ENCODE results near the gene NSUN6. TPM values are rescaled to one million over a fixed set of nuclear protein-coding genes. Genes with fewer than 3 reads are reported as not detected.

Gene NSUN6
- polyA plus RNA-seq, 3 donors = 1.2 to 5.1 (median 3.1) TPM

DNA sequence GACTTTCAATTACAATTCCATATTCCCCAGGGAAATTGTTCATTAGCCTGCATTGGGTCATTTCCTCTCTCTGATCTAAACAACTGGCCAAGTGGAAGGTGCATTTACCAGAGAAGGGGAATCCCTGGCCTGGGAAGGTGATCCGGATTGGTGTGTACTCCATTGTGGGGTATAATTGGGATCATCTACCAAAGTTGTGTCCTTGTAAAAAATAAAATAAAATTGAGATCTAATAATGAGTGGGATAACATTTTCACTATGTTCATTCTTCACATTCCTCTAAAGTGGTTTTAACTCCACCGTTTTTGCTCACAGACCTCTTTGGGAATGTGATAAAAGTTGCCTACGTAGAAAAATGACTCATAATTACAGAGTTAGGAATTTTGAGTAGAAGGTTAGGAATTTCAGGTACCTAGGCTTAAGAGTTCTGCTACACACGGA is 30.6 kb upstream of the NSUN6 start:
- H3K9me3 ChIP-seq (replicated peaks in 1 of 2; ENCODE audit: control insufficient read depth in 1 of 2, insufficient read depth in 1 of 2, low read length in 2 of 2) = no peaks in the 10 kb centered on the region
- no CpG with 5 or more reads among the region's 4 CpGs for WGBS (ENCODE audit: insufficient coverage)
- no peaks in the 10 kb centered on the region for H3K4me1 ChIP-seq (ENCODE audit: control insufficient read depth in 1 of 2, insufficient read depth in 2 of 2, low read length in 2 of 2)
- H3K4me3 Mint-ChIP-seq = no peak overlapping the region
- H3K4me3 ChIP-seq (replicated peaks in 1 of 3; ENCODE audit: low read depth in 2 of 3, low read length in 3 of 3) = no peak overlapping the region
- H3K27ac Mint-ChIP-seq = no peak overlapping the region
- peaks cover 10 to 15% of the 10 kb centered on the region in 2 donors for H3K36me3 Mint-ChIP-seq
- no peaks in the 10 kb centered on the region for H3K4me1 Mint-ChIP-seq
- no peaks in the 10 kb centered on the region for H3K9me3 Mint-ChIP-seq
- intact Hi-C loops (cut with micrococcal nuclease) = no loop called here
- H3K79me2 ChIP-seq (ENCODE audit: insufficient read depth, low read length) = no peaks in the 10 kb centered on the region
- H3K36me3 ChIP-seq (replicated peaks in 1 of 2; ENCODE audit: control insufficient read depth in 1 of 2, insufficient read depth in 2 of 2, low read length in 2 of 2) = peaks cover 0 to 8% of the 10 kb centered on the region in 2 donors
- no peaks in the 10 kb centered on the region for H4K20me1 ChIP-seq (ENCODE audit: insufficient read depth, low read length)
- no peak for DNase-seq
- H3K4me2 ChIP-seq (replicated peaks; ENCODE audit: extremely low read depth, low read length, poor library complexity, severe bottlenecking) = no peak overlapping the region
- H3K27me3 Mint-ChIP-seq (ENCODE audit: low read depth in 3 of 3) = peaks cover 0 to 3% (median 1%) of the 10 kb centered on the region in 3 donors
- no peak overlapping the region for H2AFZ ChIP-seq (ENCODE audit: insufficient read depth, low read depth, low read length, poor library complexity, severe bottlenecking)
- H3K27me3 ChIP-seq (ENCODE audit: control insufficient read depth in 2 of 2, insufficient read depth in 2 of 2, low read length in 2 of 2) = no peaks in the 10 kb centered on the region
- no peak overlapping the region for H3K9ac ChIP-seq (ENCODE audit: insufficient read depth, low read length, poor library complexity, severe bottlenecking)
- H3K27ac ChIP-seq (ENCODE audit: low read depth in 1 of 2, low read length in 2 of 2) = no peak overlapping the region
- TF ChIP-seq, protein P1, sequence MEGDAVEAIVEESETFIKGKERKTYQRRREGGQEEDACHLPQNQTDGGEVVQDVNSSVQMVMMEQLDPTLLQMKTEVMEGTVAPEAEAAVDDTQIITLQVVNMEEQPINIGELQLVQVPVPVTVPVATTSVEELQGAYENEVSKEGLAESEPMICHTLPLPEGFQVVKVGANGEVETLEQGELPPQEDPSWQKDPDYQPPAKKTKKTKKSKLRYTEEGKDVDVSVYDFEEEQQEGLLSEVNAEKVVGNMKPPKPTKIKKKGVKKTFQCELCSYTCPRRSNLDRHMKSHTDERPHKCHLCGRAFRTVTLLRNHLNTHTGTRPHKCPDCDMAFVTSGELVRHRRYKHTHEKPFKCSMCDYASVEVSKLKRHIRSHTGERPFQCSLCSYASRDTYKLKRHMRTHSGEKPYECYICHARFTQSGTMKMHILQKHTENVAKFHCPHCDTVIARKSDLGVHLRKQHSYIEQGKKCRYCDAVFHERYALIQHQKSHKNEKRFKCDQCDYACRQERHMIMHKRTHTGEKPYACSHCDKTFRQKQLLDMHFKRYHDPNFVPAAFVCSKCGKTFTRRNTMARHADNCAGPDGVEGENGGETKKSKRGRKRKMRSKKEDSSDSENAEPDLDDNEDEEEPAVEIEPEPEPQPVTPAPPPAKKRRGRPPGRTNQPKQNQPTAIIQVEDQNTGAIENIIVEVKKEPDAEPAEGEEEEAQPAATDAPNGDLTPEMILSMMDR (IDR thresholded peaks at IDR 0.05) = no peak

DNA sequence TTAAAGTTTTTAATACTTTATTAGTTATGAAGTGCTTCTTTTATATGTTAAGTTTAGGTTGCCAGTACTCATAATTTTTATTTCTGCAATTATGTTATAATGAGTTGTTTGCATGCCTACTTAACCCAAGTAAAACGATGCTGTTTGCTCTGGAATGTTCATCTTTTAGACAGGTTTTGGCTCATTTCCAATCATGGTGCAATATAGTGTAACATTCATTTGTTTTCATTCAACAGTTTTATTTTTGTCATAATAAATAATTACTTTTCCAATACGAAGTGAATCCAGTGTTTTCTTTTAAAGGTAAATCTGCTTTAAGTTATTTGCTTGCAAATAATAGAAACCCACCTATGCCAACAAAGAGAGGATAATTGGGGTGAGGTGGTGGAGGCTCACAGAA is 30.0 kb upstream of the NSUN6 start:
- Mint-ChIP-seq H3K9me3 (no peaks in the 10 kb centered on the region), H3K4me3 (no peak overlapping the region), H3K36me3 (peaks cover 14 to 19% of the 10 kb centered on the region in 2 donors), H3K27me3 (ENCODE audit: low read depth in 3 of 3) (peaks cover 0 to 3% (median 0%) of the 10 kb centered on the region in 3 donors), H3K27ac (no peak overlapping the region), H3K4me1 (no peaks in the 10 kb centered on the region)
- H3K27me3 ChIP-seq (ENCODE audit: control insufficient read depth in 2 of 2, insufficient read depth in 2 of 2, low read length in 2 of 2) = no peaks in the 10 kb centered on the region
- WGBS (ENCODE audit: insufficient coverage) = no CpG with 5 or more reads among the region's 2 CpGs
- intact Hi-C loops (cut with micrococcal nuclease) = no loop called here
- no peaks in the 10 kb centered on the region for H3K4me1 ChIP-seq (ENCODE audit: control insufficient read depth in 1 of 2, insufficient read depth in 2 of 2, low read length in 2 of 2)
- TF ChIP-seq, protein P1 (IDR thresholded peaks at IDR 0.05) = no peak
- no peaks in the 10 kb centered on the region for H3K9me3 ChIP-seq (replicated peaks in 1 of 2; ENCODE audit: control insufficient read depth in 1 of 2, insufficient read depth in 1 of 2, low read length in 2 of 2)
- no peaks in the 10 kb centered on the region for H4K20me1 ChIP-seq (ENCODE audit: insufficient read depth, low read length)
- H3K9ac ChIP-seq (ENCODE audit: insufficient read depth, low read length, poor library complexity, severe bottlenecking) = no peak overlapping the region
- no peak overlapping the region for H2AFZ ChIP-seq (ENCODE audit: insufficient read depth, low read depth, low read length, poor library complexity, severe bottlenecking)
- no peak overlapping the region for H3K4me2 ChIP-seq (replicated peaks; ENCODE audit: extremely low read depth, low read length, poor library complexity, severe bottlenecking)
- no peaks in the 10 kb centered on the region for H3K79me2 ChIP-seq (ENCODE audit: insufficient read depth, low read length)
- no peak overlapping the region for H3K27ac ChIP-seq (ENCODE audit: low read depth in 1 of 2, low read length in 2 of 2)
- H3K4me3 ChIP-seq (replicated peaks in 1 of 3; ENCODE audit: low read depth in 2 of 3, low read length in 3 of 3) = no peak overlapping the region
- no peak for DNase-seq
- H3K36me3 ChIP-seq (replicated peaks in 1 of 2; ENCODE audit: control insufficient read depth in 1 of 2, insufficient read depth in 2 of 2, low read length in 2 of 2) = peaks cover 0 to 13% of the 10 kb centered on the region in 2 donors
